HG02571 (cell line): ENCODE results near the gene CSHL1.

Experiments used
- ATAC-seq: cut with Tn5 transposase; IDR thresholded peaks from one replicate; pipeline ENCODE4 v1.9.1; 2021; ENCODE audit warnings: mild to moderate bottlenecking, moderate library complexity; ENCODE audit not compliant: unreplicated experiment

Gene CSHL1

DNA sequence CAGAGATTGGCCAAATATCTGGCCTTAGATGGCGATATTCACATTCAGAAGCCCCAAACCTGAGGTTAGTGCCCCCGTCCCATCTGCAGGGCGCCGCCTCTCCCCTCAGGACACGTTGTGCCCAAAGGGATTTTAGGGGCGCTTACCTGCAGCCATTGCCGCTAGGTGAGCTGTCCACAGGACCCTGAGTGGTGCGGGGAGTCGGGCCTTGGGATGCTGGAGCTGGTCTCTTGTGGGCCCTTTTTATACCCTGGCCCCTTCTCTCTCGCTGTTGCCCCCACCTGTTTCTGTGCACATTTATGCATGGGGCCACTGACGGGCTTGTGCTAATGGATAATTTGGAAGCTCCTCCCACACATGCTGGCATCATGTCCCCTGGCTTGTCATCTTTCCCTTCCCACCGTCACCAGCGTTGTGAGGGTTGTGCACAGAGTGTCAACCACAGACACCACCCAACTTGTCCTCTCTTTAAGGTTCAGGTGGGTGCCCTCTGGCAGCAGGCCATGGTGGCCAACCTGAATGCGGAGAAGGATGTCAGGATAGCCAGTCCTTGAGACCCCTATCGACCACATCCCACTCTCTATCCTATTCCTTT, at the start of gene CSHL1:
CSHL1 (minus strand) TSS at position 218 of the 595 bp plus-strand sequence; CDS start at position 156, 62 bp downstream.
- ATAC-seq: no peak

DNA sequence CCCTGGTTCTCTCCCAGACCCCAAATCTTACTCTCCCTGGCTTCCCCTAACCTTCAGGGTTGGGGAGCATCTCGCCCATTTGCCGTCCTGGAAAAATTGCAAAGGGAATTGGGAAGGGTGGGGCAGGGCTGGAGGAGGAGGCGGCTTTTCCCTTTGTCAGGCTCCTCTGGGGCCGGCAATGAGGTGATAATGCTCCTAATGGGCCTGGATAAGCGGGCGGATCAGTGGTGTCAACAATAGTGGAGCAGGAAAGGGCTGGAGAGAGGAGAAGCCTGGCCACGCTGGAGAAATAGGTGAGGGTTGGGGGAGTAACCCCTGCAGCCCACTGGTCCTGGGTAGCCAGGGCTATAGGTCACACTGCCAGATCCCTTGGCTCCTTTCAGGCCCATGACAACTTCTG, 49.4 kb upstream of the CSHL1 start:
- ATAC-seq: no peak

DNA sequence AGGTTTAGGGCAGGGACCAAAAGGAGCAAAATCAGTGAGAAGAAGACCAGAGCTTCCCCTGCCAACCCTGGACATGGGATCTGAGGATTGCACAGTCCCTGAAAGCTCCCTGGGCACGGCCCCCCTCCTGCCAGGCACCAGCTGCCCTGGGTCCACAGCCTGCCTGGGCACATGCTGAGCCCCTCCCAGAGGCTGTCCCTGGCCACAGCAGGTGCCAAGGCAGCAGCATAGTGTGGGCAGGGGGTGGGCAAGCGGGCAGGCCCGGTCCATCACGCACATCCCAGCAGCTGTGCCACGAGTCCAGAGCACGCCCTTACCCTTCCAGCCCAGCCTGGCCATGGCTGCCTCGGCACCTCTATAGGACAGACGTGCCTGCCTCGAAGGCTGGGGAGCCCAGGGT, 48.9 kb upstream of the CSHL1 start:
- no peak for ATAC-seq

GRCh38 chr17:63956296-63956920, 45.4 kb upstream of the CSHL1 start:
- no peak for ATAC-seq

GRCh38 chr17:63955791-63956190, 44.7 kb upstream of the CSHL1 start:
- no peak for ATAC-seq

- no peak for ATAC-seq
These were observed 44.2 kb upstream of the CSHL1 start for GRCh38 chr17:63955232-63955631.

DNA sequence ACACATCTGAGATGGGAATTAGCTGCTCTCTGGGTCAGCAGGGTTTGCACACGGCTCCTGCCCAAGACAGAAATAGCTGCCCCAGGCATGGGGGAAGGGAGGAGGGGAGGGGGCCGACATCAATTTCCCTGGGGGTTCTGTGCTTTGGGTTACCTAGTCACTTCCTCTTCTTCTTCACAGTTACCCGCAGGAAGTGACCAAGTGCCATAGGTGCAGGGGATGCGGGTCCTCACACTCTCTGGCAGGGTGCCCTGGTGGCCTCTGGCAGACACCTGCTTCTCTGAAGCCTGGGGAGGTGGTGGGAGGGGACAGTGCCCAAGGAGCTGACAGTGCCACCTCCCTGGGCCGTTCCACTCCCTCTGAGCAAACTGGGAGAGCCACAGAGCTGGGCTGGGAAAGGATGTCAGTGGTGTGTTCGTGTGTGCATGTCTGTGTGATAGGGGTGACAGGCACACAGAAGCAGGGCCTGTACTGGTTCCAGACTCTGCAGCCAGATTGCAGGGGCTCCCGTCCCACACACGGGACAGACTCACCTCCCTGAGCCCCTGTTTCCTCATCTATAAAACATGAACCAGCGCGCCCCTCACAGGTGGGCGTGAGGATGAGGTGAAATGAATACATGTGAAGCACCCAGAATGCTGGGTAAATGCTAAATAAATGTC, 43.5 kb upstream of the CSHL1 start:
- no peak for ATAC-seq

- ATAC-seq: no peak
These were observed 40.2 kb upstream of the CSHL1 start for GRCh38 chr17:63950940-63951907.

DNA sequence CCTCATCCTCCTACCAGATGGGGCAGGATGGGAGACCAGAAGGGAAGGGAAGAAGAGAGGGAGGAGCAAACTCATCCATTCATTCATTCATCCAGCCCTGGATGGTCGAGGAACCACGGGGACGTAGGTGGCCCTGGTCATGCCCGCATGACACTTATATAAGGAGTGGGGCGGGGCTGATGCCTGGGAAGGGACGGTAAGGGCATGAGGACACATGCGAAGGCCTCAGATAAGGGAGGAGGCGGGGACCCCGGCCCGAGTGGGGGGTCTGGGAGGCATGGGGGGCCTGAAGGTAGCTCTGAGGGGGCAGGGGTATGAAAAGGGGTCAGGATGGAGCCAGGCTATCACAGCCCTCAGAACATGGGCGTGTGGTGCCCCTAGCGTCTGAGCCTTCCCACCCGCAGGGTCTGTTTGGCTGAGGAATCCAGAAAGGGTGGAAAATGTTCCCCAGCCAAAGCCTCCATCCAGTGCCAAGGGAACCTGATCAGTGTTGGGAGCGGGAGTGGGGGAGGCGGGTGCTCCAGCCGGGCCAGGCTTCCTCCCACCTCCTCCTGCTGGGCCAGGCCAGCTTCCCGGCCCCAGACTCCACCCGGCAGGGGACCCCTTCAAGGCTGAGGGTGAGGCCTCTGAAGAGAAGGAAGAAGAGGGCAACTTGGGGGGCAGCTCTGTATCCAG, 38.7 kb upstream of the CSHL1 start:
- no peak for ATAC-seq

DNA sequence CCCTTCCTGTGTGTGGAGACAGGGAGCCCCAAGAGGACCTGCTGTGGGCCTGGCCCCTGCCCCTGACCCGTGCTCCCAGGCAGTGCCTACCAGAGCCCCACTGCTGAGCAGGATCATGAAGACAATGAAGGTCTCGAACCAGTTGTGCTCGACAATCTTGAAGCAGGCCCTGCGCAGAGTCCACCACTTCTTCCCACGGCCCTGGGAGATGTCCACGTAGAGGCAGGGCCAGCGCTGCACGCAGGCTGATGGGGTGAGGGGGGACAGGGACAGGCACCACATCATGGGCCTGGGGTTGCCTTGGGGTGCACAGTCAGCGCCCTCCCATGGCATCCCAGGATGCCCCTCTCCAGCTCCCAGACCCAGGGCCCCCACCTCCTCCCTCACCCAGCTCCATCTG, 37.5 kb upstream of the CSHL1 start:
- no peak for ATAC-seq

DNA sequence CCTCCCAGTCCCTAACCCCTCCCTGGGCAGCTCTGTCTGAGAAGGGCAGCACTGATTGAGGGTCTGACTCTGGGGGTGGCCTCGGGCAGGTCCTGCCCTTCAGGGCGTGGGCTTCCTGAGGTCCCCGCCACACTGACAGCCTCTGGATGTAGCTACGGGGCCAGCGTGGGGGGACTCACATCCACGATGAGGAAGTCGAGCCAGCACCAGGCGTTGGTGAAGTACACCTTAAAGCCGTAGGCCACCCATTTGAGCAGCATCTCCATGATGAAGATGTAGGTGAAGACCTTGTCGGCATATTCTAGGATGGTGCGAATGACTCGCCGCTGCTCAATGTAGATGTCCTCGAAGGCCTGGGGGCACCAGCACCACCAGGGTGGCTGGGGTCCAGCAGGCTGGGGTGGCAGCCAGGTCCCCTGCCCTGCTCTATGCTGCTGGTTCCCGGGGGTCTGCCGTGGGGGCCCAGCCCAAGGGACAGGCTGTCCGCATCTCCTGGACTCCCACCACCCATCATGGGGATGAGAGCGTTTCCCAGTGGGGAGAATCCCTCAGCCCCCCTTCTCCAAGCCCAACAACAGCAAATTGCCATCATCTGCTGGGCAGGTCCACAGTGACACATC, 36.8 kb upstream of the CSHL1 start:
- ATAC-seq: no peak

- peak; percentile 78 for ATAC-seq
These were observed 35.6 kb upstream of the CSHL1 start for GRCh38 chr17:63946440-63947363.

- no peak for ATAC-seq
These were observed 34.9 kb upstream of the CSHL1 start for GRCh38 chr17:63945784-63946439.

- ATAC-seq: no peak
These were observed 33.9 kb upstream of the CSHL1 start for GRCh38 chr17:63944736-63945499.

- ATAC-seq: no peak
These were observed 32.7 kb upstream of the CSHL1 start for GRCh38 chr17:63943745-63944144.

- no peak for ATAC-seq
These were observed 31.4 kb upstream of the CSHL1 start for GRCh38 chr17:63942309-63942985.

- ATAC-seq: no peak
These were observed 30.7 kb upstream of the CSHL1 start for GRCh38 chr17:63941751-63942150.
